Adipocyte (in vitro differentiated cells): ENCODE measurements around the gene GATAD2A.

Experiments used
- DNase-seq: peaks from one replicate; pipeline ENCODE4 v3.0.0-alpha.2; 2015; ENCODE audit warnings: low read depth
- H3K27me3 ChIP-seq: replicated peaks from 2 replicates; pipeline ENCODE4 v1.7.0; 2013; ENCODE audit warnings: mild to moderate bottlenecking, low read length, moderate library complexity; ENCODE audit not compliant: control insufficient read depth, insufficient read depth
- H3K36me3 ChIP-seq: 2 replicates; pipeline ENCODE4 v1.7.0; 2013; ENCODE audit warnings: low read length, mild to moderate bottlenecking, moderate library complexity; ENCODE audit not compliant: control insufficient read depth, insufficient read depth, severe bottlenecking
- H3K4me1 ChIP-seq: 2 replicates; pipeline ENCODE4 v1.7.0; 2013; ENCODE audit warnings: mild to moderate bottlenecking, low read length, moderate library complexity; ENCODE audit not compliant: control insufficient read depth, insufficient read depth
- H3K4me3 ChIP-seq: 2 replicates; pipeline ENCODE4 v1.7.0; 2013; ENCODE audit warnings: mild to moderate bottlenecking, low read length, moderate library complexity
- H3K9ac ChIP-seq: 2 replicates; pipeline ENCODE4 v1.7.0; 2013; ENCODE audit warnings: mild to moderate bottlenecking, low read length, moderate library complexity
- H3K9me3 ChIP-seq: 2 replicates; pipeline ENCODE4 v1.7.0; 2013; ENCODE audit warnings: mild to moderate bottlenecking, low read length, moderate library complexity; ENCODE audit not compliant: control insufficient read depth

The GATAD2A gene

DNA sequence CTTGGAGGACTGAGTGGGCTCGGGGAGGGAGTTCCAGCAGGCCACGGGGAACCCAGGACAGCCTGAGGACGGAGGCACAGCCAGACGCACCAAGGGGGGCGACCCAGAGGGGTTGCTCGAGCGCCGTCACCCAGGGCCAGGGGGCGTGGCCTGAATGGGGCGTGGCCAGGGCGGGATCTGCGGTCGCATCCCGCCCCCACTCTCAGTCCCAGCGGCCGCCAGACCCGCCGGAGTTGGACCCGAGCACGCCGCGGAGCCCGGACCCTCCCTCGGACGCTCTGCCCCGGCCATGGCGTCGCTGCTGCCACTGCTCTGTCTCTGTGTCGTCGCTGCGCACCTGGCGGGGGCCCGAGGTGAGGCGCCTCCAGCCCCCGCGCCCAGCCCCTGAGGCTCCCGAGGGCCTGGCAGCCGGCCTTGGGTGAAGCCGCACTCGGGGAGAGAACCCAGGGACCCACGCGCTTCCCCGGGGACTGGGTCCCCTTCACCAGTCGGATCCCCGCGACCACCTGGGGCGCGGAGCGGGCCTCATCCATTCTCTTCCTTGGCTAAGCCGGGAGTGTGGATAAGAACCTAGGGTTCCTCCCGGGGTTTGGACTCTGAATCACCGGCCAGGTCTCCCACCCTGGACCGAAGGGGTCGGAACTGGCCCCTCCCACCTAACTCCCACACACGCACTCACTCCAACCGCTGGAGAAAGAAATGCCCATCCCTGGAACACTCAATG lies 132.7 kb downstream of the GATAD2A start, which contains the start of gene CILP2:
CILP2 (plus strand) TSS at position 205 of the 724 bp plus-strand sequence; CDS start at position 290, 85 bp downstream.
- Histone ChIP-seq H3K9me3 (no peaks in the 10 kb centered on the region), H3K9ac (no peak within 1 kb of the TSS), H3K4me1 (peaks cover 11% of the 10 kb centered on the region), H3K36me3 (no peaks in the 10 kb centered on the region), H3K4me3 (no peak within 1 kb of the TSS), H3K27me3 (peaks cover 30% of the 10 kb centered on the region)
- DNase-seq = peak; percentile 20

DNA sequence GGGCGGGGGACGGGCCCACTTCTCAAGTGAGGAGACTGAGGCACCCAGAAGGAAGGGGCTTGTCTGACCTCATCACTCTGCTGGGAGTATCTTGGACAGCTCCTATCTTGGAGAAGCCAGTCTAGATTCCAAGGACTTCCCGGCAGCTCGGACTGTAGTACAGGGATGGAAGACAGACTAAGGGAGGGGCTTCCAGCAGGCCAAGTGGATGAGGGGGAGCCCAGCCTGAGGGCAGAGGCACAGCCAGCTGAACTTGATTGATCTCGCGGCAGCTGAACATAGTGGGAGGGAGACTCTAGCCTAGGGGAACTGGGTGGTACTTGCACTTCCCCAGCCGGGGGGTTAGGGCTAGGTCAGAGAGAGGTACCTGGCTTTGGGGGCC lies 133.3 kb downstream of the GATAD2A start:
- Histone ChIP-seq H3K27me3 (peaks cover 30% of the 10 kb centered on the region), H3K9me3 (no peaks in the 10 kb centered on the region), H3K4me3 (no peak overlapping the region), H3K9ac (no peak overlapping the region), H3K4me1 (peaks cover 11% of the 10 kb centered on the region), H3K36me3 (no peaks in the 10 kb centered on the region)
- no peak for DNase-seq

DNA sequence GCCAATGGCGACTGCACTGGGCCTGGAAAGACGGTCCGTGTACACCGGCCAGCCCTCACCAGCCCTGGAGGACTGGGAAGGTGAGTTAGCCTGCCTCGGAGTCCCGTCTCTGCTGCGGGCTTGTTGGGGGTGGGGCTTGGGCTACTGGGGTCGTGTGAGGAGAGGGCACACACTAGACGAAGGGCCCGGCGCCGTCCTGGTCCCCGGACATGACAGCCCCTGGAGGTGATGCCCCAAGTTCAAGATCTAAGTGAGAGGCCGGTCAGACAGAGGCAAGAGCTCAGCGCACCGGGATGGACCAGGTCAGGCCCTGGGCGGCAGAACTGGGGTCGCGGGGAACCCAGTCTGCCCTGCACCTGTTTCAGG lies 134.2 kb downstream of the GATAD2A start:
- Histone ChIP-seq H3K36me3 (no peaks in the 10 kb centered on the region), H3K27me3 (peaks cover 30% of the 10 kb centered on the region), H3K4me1 (peaks cover 11% of the 10 kb centered on the region), H3K4me3 (no peak overlapping the region), H3K9ac (no peak overlapping the region), H3K9me3 (no peaks in the 10 kb centered on the region)
- no peak for DNase-seq

DNA sequence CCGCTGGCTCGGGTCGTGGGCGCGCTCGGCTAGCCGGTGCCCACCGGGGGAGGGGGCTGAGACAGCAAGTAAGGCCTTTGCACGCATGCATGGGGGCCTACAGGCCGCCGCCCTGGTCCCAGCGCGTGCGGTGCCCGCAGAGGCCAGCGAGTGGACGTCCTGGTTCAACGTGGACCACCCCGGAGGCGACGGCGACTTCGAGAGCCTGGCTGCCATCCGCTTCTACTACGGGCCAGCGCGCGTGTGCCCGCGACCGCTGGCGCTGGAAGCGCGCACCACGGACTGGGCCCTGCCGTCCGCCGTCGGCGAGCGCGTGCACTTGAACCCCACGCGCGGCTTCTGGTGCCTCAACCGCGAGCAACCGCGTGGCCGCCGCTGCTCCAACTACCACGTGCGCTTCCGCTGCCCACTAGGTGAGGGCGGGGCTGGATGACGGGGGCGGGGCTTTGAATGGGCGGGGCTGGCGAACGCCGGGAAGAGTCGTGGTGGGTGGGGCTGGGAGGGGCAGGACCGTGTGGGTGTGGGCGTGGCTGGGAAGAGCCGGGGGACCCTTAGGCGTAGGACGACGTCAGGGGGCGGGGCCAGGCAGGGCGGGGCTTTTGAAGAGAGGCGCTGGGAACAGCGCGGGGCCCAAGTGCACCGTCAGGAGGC lies 134.7 kb downstream of the GATAD2A start:
- no peaks in the 10 kb centered on the region for H3K9me3 ChIP-seq
- H3K27me3 ChIP-seq = peaks cover 30% of the 10 kb centered on the region
- no peaks in the 10 kb centered on the region for H3K36me3 ChIP-seq
- no peak overlapping the region for H3K4me3 ChIP-seq
- peak; percentile 56 for DNase-seq
- peaks cover 11% of the 10 kb centered on the region for H3K4me1 ChIP-seq
- no peak overlapping the region for H3K9ac ChIP-seq

DNA sequence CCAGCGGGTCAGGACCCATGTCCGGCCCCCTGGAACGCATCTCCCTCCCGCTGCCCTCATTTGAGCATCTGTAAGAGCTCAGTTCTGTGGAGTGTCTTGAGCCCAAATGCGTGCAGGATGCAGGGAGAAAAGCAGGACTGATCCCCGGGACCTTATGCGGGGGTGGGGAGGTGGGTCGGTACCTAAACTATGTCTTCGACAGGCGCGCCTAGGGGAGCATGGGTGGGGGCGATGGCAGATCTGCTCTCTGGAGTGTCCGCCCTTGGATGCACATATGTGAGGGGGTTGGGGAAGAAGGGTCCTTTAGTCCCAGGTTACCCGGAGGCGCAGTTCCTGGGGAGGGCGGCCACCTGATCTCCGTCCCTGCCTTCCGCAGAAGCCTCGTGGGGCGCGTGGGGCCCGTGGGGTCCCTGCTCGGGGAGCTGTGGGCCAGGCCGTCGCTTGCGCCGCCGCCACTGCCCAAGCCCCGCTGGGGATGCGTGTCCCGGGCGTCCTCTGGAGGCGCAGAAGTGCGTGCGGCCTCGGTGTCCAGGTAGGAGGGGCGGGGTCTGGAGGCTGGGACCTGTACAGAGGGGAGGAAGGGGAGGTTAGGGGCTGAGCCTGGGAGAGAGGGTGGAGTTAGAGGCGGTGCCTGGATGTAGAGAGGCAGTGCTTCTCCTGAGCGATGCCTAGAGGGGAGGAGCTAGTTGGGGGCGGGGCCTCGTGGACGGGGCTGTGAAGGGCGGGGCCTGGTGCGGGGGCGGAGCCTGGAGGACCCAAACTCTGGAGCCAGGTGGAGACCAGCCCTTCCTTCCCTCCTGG lies 135.4 kb downstream of the GATAD2A start:
- no peaks in the 10 kb centered on the region for H3K9me3 ChIP-seq
- DNase-seq = peak; percentile 58
- peaks cover 11% of the 10 kb centered on the region for H3K4me1 ChIP-seq
- no peak overlapping the region for H3K9ac ChIP-seq
- no peak overlapping the region for H3K4me3 ChIP-seq
- no peaks in the 10 kb centered on the region for H3K36me3 ChIP-seq
- H3K27me3 ChIP-seq = peaks cover 30% of the 10 kb centered on the region

DNA sequence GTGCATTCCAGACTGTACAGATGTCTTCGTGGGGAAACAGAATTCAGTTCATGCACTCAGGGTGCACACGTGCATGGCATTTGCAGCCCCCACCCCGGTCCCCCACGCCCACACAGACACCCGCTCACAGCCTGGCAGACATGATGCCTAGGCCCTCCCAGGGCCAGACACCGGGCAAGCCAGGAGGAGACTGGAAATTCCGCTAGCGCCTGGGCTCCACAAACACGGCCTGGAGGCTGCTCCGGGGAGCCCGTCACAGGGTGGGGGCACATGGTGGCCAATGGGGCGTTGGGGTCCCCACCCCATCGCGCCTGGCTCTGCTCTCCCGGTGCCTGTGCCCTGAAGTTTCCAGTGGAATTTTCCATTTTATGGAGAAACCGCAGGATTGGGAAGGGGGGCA lies 136.1 kb downstream of the GATAD2A start:
- Histone ChIP-seq H3K9ac (no peak overlapping the region), H3K4me1 (peaks cover 14% of the 10 kb centered on the region), H3K9me3 (no peaks in the 10 kb centered on the region), H3K27me3 (peaks cover 30% of the 10 kb centered on the region), H3K36me3 (no peaks in the 10 kb centered on the region), H3K4me3 (no peak overlapping the region)
- DNase-seq = no peak

DNA sequence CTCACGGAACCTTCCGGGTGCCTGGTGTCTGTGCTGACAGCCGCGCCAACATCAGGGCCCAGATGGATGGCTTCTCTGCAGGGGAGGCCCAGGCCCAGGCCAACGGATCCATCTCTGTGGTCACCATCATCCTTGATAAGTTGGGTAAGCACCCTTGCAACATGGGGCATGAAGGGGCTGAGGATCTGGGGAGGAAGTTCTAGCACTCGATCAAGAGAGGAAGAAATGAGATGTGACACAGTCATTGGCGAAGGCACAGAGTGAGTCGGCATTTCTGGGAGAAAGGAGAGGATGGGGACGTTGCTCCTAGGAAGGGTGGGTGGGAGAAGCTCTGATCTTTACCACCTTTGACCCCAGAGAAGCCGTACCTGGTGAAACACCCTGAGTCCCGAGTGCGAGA lies 137.0 kb downstream of the GATAD2A start:
- DNase-seq = no peak
- H3K27me3 ChIP-seq = peaks cover 36% of the 10 kb centered on the region
- H3K4me1 ChIP-seq = peaks cover 14% of the 10 kb centered on the region
- no peaks in the 10 kb centered on the region for H3K36me3 ChIP-seq
- no peak overlapping the region for H3K4me3 ChIP-seq
- no peak overlapping the region for H3K9ac ChIP-seq
- no peaks in the 10 kb centered on the region for H3K9me3 ChIP-seq

DNA sequence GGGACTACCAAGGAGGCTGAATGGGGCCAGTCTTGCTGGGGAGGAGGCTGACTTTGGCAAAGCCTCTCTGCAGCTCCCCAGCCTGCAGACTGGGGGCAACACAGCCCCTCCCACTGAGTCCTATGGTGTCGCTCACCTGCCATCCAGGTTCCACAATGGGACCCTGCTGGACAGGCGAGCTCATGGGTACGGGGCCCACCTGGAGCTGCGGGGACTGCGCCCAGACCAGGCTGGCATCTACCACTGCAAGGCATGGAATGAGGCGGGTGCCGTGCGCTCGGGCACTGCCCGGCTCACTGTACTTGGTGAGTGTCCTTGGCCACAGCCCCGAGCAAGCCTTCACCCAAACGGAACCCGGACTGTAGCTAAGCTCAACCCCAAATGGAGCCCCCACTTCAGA lies 137.6 kb downstream of the GATAD2A start:
- DNase-seq = no peak
- Histone ChIP-seq H3K36me3 (no peaks in the 10 kb centered on the region), H3K9ac (no peak overlapping the region), H3K4me1 (peaks cover 12% of the 10 kb centered on the region), H3K4me3 (no peak overlapping the region), H3K9me3 (no peaks in the 10 kb centered on the region), H3K27me3 (peaks cover 34% of the 10 kb centered on the region)

DNA sequence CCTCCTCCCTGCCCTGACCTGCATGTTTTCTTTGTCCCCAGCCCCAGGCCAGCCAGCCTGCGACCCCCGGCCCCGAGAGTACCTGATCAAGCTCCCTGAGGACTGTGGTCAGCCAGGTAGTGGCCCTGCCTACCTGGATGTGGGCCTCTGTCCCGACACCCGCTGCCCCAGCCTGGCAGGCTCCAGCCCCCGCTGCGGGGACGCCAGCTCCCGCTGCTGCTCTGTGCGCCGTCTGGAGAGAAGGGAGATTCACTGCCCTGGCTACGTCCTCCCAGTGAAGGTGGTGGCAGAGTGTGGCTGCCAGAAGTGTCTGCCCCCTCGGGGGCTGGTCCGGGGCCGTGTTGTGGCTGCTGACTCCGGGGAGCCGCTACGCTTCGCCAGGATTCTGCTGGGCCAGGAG lies 138.2 kb downstream of the GATAD2A start:
- Histone ChIP-seq H3K4me1 (peaks cover 6% of the 10 kb centered on the region), H3K27me3 (peaks cover 34% of the 10 kb centered on the region), H3K4me3 (no peak overlapping the region), H3K9ac (no peak overlapping the region), H3K36me3 (no peaks in the 10 kb centered on the region), H3K9me3 (no peaks in the 10 kb centered on the region)
- no peak for DNase-seq

DNA sequence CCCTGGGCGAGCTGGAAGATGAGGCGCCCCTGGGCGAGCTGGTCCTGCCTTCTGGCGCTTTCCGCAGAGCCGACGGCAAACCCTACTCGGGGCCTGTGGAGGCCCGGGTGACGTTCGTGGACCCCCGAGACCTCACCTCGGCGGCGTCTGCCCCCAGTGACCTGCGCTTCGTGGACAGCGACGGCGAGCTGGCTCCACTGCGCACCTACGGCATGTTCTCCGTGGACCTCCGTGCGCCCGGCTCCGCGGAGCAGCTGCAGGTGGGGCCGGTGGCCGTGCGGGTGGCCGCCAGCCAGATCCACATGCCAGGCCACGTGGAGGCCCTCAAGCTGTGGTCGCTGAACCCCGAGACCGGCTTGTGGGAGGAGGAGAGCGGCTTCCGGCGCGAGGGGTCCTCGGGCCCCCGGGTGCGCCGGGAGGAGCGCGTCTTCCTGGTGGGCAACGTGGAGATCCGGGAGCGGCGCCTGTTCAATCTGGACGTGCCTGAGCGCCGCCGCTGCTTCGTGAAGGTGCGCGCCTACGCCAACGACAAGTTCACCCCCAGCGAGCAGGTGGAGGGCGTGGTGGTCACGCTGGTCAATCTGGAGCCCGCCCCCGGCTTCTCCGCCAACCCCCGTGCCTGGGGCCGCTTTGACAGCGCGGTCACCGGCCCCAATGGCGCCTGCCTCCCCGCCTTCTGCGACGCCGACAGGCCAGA lies 138.9 kb downstream of the GATAD2A start:
- peaks cover 4% of the 10 kb centered on the region for H3K4me1 ChIP-seq
- DNase-seq = no peak
- H3K9ac ChIP-seq = no peak overlapping the region
- peaks cover 34% of the 10 kb centered on the region for H3K27me3 ChIP-seq
- H3K9me3 ChIP-seq = no peaks in the 10 kb centered on the region
- H3K36me3 ChIP-seq = no peaks in the 10 kb centered on the region
- no peak overlapping the region for H3K4me3 ChIP-seq
